ENCODE measurements around the gene MED26. TPM values are rescaled to one million over a fixed set of nuclear protein-coding genes. Genes with fewer than 3 reads are reported as not detected.

MED26 gene
- total RNA-seq, 1 experiment from 2014 or later, result 8.8 TPM

DNA sequence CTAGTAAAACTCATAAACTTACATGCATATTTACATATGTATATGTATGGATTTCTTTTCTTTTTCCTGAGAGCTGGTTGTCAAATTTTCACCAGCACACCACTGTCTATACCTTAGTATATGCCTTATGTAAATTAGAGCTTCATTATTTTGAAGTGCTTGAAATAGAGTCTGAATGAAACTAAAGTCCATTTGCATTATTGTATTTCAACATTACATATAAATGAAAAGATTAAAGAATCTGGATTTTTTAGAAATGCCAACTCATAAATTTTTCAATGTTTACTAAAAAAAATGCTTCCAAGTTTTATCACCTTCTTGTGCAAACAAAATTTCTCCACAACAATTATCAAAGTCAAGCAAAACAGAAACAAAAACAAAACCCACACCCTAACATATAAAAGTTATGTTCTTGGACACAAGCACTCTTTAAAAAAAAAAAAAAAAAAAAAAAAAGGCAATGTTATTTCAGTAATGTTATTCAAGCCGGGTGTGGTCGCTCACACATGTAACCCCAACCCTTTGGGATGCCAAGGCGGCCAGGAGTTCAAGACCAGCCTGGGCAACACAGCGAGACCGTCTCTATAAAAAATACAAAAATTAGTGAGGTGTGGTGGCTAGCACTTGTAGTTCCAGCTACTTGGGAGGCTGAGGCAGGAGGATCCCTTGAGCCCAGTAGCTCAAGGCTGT is 18.3 kb downstream of the MED26 start:
- POLR2A ChIA-PET, result no interaction called here
- TF ChIP-seq, protein P1, sequence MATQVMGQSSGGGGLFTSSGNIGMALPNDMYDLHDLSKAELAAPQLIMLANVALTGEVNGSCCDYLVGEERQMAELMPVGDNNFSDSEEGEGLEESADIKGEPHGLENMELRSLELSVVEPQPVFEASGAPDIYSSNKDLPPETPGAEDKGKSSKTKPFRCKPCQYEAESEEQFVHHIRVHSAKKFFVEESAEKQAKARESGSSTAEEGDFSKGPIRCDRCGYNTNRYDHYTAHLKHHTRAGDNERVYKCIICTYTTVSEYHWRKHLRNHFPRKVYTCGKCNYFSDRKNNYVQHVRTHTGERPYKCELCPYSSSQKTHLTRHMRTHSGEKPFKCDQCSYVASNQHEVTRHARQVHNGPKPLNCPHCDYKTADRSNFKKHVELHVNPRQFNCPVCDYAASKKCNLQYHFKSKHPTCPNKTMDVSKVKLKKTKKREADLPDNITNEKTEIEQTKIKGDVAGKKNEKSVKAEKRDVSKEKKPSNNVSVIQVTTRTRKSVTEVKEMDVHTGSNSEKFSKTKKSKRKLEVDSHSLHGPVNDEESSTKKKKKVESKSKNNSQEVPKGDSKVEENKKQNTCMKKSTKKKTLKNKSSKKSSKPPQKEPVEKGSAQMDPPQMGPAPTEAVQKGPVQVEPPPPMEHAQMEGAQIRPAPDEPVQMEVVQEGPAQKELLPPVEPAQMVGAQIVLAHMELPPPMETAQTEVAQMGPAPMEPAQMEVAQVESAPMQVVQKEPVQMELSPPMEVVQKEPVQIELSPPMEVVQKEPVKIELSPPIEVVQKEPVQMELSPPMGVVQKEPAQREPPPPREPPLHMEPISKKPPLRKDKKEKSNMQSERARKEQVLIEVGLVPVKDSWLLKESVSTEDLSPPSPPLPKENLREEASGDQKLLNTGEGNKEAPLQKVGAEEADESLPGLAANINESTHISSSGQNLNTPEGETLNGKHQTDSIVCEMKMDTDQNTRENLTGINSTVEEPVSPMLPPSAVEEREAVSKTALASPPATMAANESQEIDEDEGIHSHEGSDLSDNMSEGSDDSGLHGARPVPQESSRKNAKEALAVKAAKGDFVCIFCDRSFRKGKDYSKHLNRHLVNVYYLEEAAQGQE (IDR thresholded peaks at IDR 0.05; ENCODE audit: insufficient read depth in 1 of 2, low read depth in 2 of 2, low read length in 1 of 2), result no peak
- TF ChIP-seq CTCF (IDR thresholded peaks at IDR 0.05), result no peak
- TF ChIP-seq TCF7L2 (IDR thresholded peaks at IDR 0.05; ENCODE audit: low read depth, low read length), result no peak
- no peak for TF ChIP-seq POLR2AphosphoS5 (IDR thresholded peaks at IDR 0.05; ENCODE audit: low read depth, low read length)
- TF ChIP-seq SIN3A (IDR thresholded peaks at IDR 0.05; ENCODE audit: borderline replicate concordance, insufficient read depth, low read depth, low read length), result no peak

DNA sequence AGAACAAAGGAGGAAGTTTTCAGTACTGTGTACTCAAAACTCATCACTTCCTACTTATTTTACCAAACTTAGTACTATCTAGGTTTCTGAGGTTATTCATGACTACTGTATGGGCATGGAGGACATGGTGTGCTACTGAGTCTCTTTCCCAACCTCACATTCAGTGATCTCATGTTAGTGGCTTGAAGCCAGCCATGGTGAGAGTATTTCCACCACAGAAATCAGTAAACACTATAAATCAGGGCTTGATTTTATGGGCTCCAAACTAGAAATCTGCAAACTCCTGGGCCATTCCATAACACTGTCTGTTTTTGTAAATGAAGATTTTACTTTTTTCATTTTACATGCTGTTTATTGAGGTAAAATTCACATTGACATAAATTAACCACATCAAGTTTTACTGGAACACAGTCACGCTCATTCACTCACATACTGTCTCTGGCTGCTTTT is 19.7 kb downstream of the MED26 start:
- Histone ChIP-seq H3K4me1 (ENCODE audit: control insufficient read depth, insufficient read depth, low read length) (peaks cover 6% of the 10 kb centered on the region), H3K27me3 (ENCODE audit: control insufficient read depth, insufficient read depth, low read length) (no peaks in the 10 kb centered on the region), H3K4me3 (ENCODE audit: low read depth in 2 of 2, low read length in 2 of 2) (no peak overlapping the region), H3K9me3 (ENCODE audit: control insufficient read depth, insufficient read depth, low read depth, low read length) (no peaks in the 10 kb centered on the region), H3K27ac (ENCODE audit: low read length) (no peak overlapping the region), H3K36me3 (ENCODE audit: control insufficient read depth, insufficient read depth, low read length) (no peaks in the 10 kb centered on the region)
- POLR2A ChIA-PET, result interaction anchor here (0.5 kb wide), 1 partner anchor 65 kb away, joined by 3 read pairs; no protein-coding TSS in a partner anchor
- BruUV-seq (replicated peaks), result no TSS peak
- TF ChIP-seq POLR2AphosphoS5 (IDR thresholded peaks at IDR 0.05; ENCODE audit: low read depth, low read length) (no peak), CTCF (IDR thresholded peaks at IDR 0.05) (no peak)
- intact Hi-C loops (cut with micrococcal nuclease; ENCODE audit: unreplicated experiment) (no loop called here), in situ Hi-C loops (cut with HindIII; ENCODE audit: low pct_unique_long_range_greater_than_20kb, low sequenced_read_pairs) (no loop called here)
- CTCF ChIA-PET, result no interaction called here
- DNase-seq (ENCODE audit: low read depth, low spot score), result no peak
- no peak for ATAC-seq

More for the DNA sequence above, 18.3 kb downstream of the MED26 start:
- H3K4me3 ChIP-seq (ENCODE audit: low read depth in 2 of 2, low read length in 2 of 2), result no peak overlapping the region
- no peaks in the 10 kb centered on the region for H3K27me3 ChIP-seq (ENCODE audit: control insufficient read depth, insufficient read depth, low read length)
- H3K27ac ChIP-seq (ENCODE audit: low read length), result no peak overlapping the region
- ATAC-seq (no peak), DNase-seq (ENCODE audit: low read depth, low spot score) (no peak)
- intact Hi-C loops (cut with micrococcal nuclease; ENCODE audit: unreplicated experiment) (no loop called here), in situ Hi-C loops (cut with HindIII; ENCODE audit: low pct_unique_long_range_greater_than_20kb, low sequenced_read_pairs) (no loop called here)
- no TSS peak for BruUV-seq (replicated peaks)
- H3K36me3 ChIP-seq (ENCODE audit: control insufficient read depth, insufficient read depth, low read length), result no peaks in the 10 kb centered on the region
- no peaks in the 10 kb centered on the region for H3K9me3 ChIP-seq (ENCODE audit: control insufficient read depth, insufficient read depth, low read depth, low read length)
- CTCF ChIA-PET, result no interaction called here
- H3K4me1 ChIP-seq (ENCODE audit: control insufficient read depth, insufficient read depth, low read length), result peaks cover 6% of the 10 kb centered on the region

Data from Panc1 (cell line).